Measurements from ENCODE around the gene CLIP3. TPM values are rescaled to one million over a fixed set of nuclear protein-coding genes. Genes with fewer than 3 reads are reported as not detected.
"Not testable (repeated sequence)": the region's sequence is repeated elsewhere in the genome, so short reads cannot be mapped to it uniquely, and the experiment has no call there.

CLIP3 gene
- total RNA-seq, 2 donors from 2014 or later = 3.8 TPM

- no peak overlapping the region for H3K27ac Mint-ChIP-seq
These were observed 40.8 kb downstream of the CLIP3 start for GRCh38 chr19:35991731-35992450.

DNA sequence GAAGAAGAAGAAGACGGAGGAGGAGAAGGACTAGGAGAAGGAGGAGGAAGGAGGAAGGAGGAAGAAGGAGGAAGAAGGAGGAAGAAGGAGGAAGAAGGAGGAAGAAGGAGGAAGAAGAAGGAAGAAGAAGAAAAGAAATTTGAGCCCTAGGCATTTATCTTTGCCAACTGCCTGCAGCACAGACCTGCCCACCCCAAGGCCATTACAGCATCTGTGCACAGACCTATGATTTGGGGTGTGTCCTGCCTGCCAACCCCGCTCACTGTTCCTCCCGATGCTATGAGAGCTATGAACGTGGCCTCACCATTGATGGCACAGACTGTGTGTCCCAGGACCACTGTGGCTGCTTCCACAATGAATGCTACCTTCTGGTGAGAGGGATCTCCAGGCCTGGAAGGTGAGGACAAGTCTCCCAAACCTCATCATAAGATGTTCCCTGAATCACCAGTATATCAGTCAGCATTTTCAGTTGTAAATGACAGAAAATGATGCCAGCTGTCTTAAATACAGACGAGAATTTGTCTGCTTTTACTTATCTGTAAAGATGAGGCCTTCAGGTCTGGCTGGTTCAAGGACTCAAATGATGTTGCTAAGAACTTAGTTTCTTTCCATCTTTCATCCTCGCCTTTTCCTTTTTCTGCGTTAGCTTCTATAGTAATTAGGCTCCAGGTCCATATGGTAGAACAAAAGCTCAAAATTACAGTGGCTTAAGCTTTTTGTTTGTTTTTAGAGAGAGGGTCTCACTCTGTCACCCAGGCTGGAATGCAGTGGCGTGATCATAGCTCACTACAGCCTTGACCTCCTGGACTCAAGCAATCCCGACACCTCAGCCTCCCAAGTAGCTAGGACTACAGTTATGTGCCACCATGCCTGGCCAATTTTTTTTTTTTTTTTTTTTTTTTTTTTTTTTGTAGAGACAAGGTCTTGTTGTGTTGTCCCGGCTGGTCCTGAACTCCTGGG, 41.6 kb downstream of the CLIP3 start:
- H3K4me3 Mint-ChIP-seq = no peak overlapping the region
- H3K9me3 ChIP-seq (ENCODE audit: control insufficient read depth, low read length, poor library complexity, severe bottlenecking) = no peaks in the 10 kb centered on the region
- H3K36me3 Mint-ChIP-seq (ENCODE audit: low read depth) = no peaks in the 10 kb centered on the region
- H3K27ac Mint-ChIP-seq = no peak overlapping the region
- DNase-seq = no peak
- peaks cover 9% of the 10 kb centered on the region for H3K4me1 Mint-ChIP-seq
- no peak for ATAC-seq
- H3K27me3 Mint-ChIP-seq = peaks cover 9% of the 10 kb centered on the region

More at GRCh38 chr19:35991731-35992450, 40.8 kb downstream of the CLIP3 start:
- H3K27me3 Mint-ChIP-seq = peaks cover under 1% of the 10 kb centered on the region
- H3K9me3 ChIP-seq (ENCODE audit: control insufficient read depth, low read length, poor library complexity, severe bottlenecking) = no peaks in the 10 kb centered on the region
- peaks cover 11% of the 10 kb centered on the region for H3K4me1 Mint-ChIP-seq
- H3K4me3 Mint-ChIP-seq = no peak overlapping the region
- ATAC-seq (no peak), DNase-seq (no peak)
- H3K36me3 Mint-ChIP-seq (ENCODE audit: low read depth) = no peaks in the 10 kb centered on the region

- DNase-seq (no peak), ATAC-seq (no peak)
- Mint-ChIP-seq H3K4me1 (peaks cover 9% of the 10 kb centered on the region), H3K36me3 (ENCODE audit: low read depth) (peaks cover 3% of the 10 kb centered on the region), H3K27ac (no peak overlapping the region), H3K27me3 (peaks cover 18% of the 10 kb centered on the region), H3K4me3 (no peak overlapping the region)
- H3K9me3 ChIP-seq (ENCODE audit: control insufficient read depth, low read length, poor library complexity, severe bottlenecking) = no peaks in the 10 kb centered on the region
These were observed 42.5 kb downstream of the CLIP3 start for GRCh38 chr19:35990156-35990555.

DNA sequence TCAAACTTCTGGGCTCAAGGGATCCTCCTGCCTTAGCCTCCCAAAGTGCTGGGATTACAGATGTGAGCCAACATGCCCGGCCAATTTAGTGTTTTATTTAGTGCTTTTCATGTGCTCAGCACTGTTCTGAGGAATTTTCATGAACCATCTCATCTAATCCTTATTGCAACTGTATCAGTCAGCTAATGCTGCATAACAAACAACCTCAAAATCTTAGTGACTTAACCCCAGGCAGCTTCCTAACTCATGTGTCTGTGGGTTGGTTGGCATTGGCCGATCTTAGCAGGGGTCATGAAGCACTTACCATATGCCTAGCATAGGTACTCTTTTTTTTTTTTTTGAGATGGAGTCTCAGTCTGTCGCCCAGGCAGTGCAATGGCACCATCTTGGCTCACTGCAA, 43.8 kb downstream of the CLIP3 start:
- H3K4me1 Mint-ChIP-seq = peaks cover 6% of the 10 kb centered on the region
- H3K27ac Mint-ChIP-seq = no peak overlapping the region
- peaks cover 32% of the 10 kb centered on the region for H3K27me3 Mint-ChIP-seq
- ATAC-seq = no peak
- H3K4me3 Mint-ChIP-seq = no peak overlapping the region
- DNase-seq = no peak
- H3K9me3 ChIP-seq (ENCODE audit: control insufficient read depth, low read length, poor library complexity, severe bottlenecking) = no peaks in the 10 kb centered on the region
- peaks cover 5% of the 10 kb centered on the region for H3K36me3 Mint-ChIP-seq (ENCODE audit: low read depth)

- no peaks in the 10 kb centered on the region for H3K9me3 ChIP-seq (ENCODE audit: control insufficient read depth, low read length, poor library complexity, severe bottlenecking)
- DNase-seq = no peak
- H3K36me3 Mint-ChIP-seq (ENCODE audit: low read depth) = peaks cover 5% of the 10 kb centered on the region
- ATAC-seq = no peak
- peaks cover 37% of the 10 kb centered on the region for H3K27me3 Mint-ChIP-seq
- H3K4me1 Mint-ChIP-seq = peaks cover 6% of the 10 kb centered on the region
- H3K4me3 Mint-ChIP-seq = peak overlapping the region; percentile 86
- H3K27ac Mint-ChIP-seq = no peak overlapping the region
These were observed 45.1 kb downstream of the CLIP3 start for GRCh38 chr19:35987571-35987896.

- Mint-ChIP-seq H3K4me3 (peak overlapping the region; percentile 86), H3K27me3 (peaks cover 38% of the 10 kb centered on the region), H3K27ac (no peak overlapping the region), H3K36me3 (ENCODE audit: low read depth) (peaks cover 5% of the 10 kb centered on the region), H3K4me1 (peaks cover 6% of the 10 kb centered on the region)
- no peaks in the 10 kb centered on the region for H3K9me3 ChIP-seq (ENCODE audit: control insufficient read depth, low read length, poor library complexity, severe bottlenecking)
- DNase-seq = no peak
- ATAC-seq = peak; percentile 61
These were observed 45.8 kb downstream of the CLIP3 start for GRCh38 chr19:35986664-35987570.

DNA sequence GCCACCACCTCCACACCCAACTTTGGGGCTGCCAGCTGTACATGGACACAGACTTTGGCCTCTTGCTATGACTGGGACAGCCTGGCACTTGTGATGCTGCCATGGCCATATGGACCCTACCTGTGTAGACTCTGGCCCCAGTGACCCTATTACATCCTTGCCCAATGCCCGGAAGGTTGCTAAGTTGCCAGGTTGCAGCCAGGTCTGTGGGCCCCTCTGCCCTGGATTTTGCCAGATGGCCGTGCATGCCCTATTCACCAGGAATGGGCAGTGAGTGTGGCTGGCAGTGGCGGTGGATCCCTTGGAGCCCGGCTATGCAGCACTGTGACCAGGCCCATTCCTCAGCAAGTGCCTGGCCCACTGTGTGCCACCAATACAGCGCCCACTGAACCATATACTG, 46.6 kb downstream of the CLIP3 start:
- Mint-ChIP-seq H3K27me3 (peaks cover 46% of the 10 kb centered on the region), H3K27ac (no peak overlapping the region), H3K36me3 (ENCODE audit: low read depth) (peaks cover 5% of the 10 kb centered on the region), H3K4me1 (peaks cover 6% of the 10 kb centered on the region), H3K4me3 (peak overlapping the region; percentile 67)
- H3K9me3 ChIP-seq (ENCODE audit: control insufficient read depth, low read length, poor library complexity, severe bottlenecking) = no peaks in the 10 kb centered on the region
- DNase-seq (no peak), ATAC-seq (no peak)

DNA sequence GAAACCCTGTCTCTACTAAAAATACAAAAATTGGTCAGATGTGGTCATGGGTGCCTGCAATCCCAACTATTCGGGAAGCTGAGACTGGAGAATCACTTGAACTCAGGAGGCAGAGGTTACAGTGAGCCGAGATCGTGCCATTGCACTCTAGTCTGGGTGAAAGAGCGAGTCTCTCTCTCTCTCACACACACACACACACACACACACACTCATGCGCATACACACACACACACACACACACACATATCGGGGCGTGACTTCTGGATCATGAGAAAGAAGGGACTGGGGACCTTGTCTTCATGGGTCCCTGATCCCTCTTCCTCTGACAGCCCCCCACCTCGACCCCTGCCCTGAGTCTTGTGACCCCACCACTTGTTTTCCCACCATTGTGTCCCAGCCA, 49.5 kb downstream of the CLIP3 start:
- no peak for ATAC-seq
- H3K4me1 Mint-ChIP-seq = peaks cover 6% of the 10 kb centered on the region
- H3K9me3 ChIP-seq (ENCODE audit: control insufficient read depth, low read length, poor library complexity, severe bottlenecking) = no peaks in the 10 kb centered on the region
- no peak overlapping the region for H3K4me3 Mint-ChIP-seq
- no peak for DNase-seq
- H3K36me3 Mint-ChIP-seq (ENCODE audit: low read depth) = peaks cover 5% of the 10 kb centered on the region
- H3K27me3 Mint-ChIP-seq = peaks cover 63% of the 10 kb centered on the region
- no peak overlapping the region for H3K27ac Mint-ChIP-seq

DNA sequence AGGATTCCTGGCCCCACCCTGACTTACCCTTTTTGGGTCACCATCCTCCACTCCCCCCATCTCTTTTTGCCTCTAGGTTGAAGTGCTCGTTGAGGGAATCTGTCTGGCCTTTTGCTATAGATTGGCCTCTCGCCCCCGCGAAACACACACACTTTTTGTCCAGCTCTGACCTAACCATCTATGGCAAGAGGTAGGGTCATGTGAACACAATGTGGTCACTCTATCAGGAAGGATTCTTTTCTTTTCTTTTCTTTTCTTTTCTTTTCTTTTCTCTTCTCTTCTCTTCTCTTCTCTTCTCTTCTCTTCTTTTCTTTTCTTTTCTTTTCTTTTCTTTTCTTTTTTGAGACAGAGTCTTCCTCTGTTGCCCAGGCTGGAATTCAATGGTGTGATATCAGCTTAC, 51.7 kb downstream of the CLIP3 start:
- H3K9me3 ChIP-seq (ENCODE audit: control insufficient read depth, low read length, poor library complexity, severe bottlenecking); H3K36me3 Mint-ChIP-seq (ENCODE audit: low read depth); H3K4me1 Mint-ChIP-seq; DNase-seq; ATAC-seq; H3K4me3 Mint-ChIP-seq; H3K27ac Mint-ChIP-seq: not testable (repeated sequence)
- H3K27me3 Mint-ChIP-seq = peaks cover 58% of the 10 kb centered on the region

GRCh38 chr19:35978832-35979365, 53.8 kb downstream of the CLIP3 start:
- H3K4me3 Mint-ChIP-seq = peak overlapping the region; percentile 31
- ATAC-seq (no peak), DNase-seq (no peak)
- peaks cover 2% of the 10 kb centered on the region for H3K36me3 Mint-ChIP-seq (ENCODE audit: low read depth)
- peaks cover 37% of the 10 kb centered on the region for H3K27me3 Mint-ChIP-seq
- H3K4me1 Mint-ChIP-seq = no peaks in the 10 kb centered on the region
- H3K9me3 ChIP-seq (ENCODE audit: control insufficient read depth, low read length, poor library complexity, severe bottlenecking) = no peaks in the 10 kb centered on the region
- H3K27ac Mint-ChIP-seq = no peak overlapping the region

- Mint-ChIP-seq H3K27me3 (peaks cover 31% of the 10 kb centered on the region), H3K4me1 (no peaks in the 10 kb centered on the region), H3K4me3 (no peak overlapping the region)
These were observed 54.4 kb downstream of the CLIP3 start for GRCh38 chr19:35978271-35978670.

DNA sequence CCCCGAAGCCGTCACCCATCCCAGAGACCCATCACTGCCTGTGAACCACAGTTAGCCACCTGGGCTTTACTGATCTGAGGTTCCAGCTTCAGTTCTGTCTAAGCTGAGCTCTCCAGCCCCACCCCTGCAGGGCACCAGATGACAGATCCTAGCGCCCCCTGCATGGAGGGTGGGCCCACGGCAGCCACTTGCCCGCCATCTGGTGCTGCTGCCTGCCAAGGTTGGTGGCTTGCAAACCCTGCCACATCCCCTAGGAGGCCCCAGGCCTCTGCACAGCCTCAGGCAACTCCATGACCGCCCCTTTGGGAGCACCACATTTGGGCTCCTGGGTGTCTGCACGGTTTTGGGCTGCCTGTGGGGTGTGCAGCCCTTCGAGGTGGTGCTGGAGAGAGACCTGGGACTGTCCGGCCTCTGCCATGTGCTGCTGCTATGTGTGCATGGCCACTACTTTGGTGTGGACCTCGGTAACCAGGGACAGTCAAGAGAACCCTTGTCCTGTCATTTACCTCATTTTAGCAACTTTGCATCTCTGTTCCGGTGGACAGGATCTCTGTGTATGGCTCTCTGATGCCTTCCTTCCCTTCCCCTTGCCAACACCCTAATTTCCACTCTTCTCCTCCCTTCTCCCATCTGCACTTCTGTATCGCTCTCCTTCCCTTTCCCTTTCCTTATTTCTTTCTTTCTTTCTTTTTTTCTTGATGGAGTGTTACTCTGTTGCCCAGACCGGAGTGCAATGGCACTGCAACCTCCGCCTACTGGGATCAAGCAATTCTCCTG, 55.0 kb downstream of the CLIP3 start:
- Mint-ChIP-seq H3K4me3 (no peak overlapping the region), H3K27ac (peak overlapping the region; percentile 35), H3K36me3 (ENCODE audit: low read depth) (peaks cover 2% of the 10 kb centered on the region), H3K4me1 (no peaks in the 10 kb centered on the region), H3K27me3 (peaks cover 31% of the 10 kb centered on the region)
- H3K9me3 ChIP-seq (ENCODE audit: control insufficient read depth, low read length, poor library complexity, severe bottlenecking) = no peaks in the 10 kb centered on the region
- DNase-seq (no peak), ATAC-seq (peak; percentile 50)

More at GRCh38 chr19:35978271-35978670, 54.4 kb downstream of the CLIP3 start:
- H3K36me3 Mint-ChIP-seq (ENCODE audit: low read depth) = peaks cover 2% of the 10 kb centered on the region
- DNase-seq = no peak
- no peaks in the 10 kb centered on the region for H3K9me3 ChIP-seq (ENCODE audit: control insufficient read depth, low read length, poor library complexity, severe bottlenecking)
- no peak for ATAC-seq
- H3K27ac Mint-ChIP-seq = no peak overlapping the region
